ENCODE results near the gene SYNGAP1. TPM values are rescaled to one million over a fixed set of nuclear protein-coding genes. Genes with fewer than 3 reads are reported as not detected.

SYNGAP1 gene
- polyA plus RNA-seq, 1 donor from 2014 or later: 4.3 TPM

DNA sequence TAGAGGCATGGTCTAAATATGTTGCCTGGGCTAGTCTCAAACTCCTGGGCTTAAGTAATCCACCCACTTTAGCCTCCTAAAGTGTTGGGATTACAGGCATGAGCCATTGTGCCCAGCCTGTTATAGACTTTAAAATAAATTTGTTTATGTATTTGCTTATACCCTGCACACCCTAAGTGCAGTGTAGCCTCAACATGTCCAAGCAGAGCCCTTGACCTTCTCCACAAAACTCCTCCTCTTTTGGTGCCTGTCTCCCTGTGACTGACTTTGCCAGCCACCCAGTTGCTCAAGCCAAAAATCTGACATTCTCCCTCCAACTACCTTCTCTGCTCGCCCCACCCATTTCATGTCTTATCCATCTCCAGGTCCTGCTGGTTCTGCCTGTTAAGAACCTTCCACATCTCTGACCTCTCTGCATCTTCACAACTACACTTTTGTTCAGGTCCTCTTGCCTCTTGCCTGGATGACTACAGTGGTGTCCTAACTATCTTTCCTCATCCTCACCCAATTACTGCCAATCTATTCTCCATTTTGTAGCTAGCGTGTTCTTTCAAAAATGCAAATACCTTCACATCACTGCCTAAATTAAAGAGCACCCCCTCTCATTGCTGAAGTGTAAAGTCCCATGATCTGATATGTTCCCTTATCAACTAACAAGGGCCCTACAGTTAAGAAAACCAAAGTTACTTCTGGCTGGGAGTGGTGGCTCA, 39.4 kb upstream of the SYNGAP1 start:
- H3K9me2 ChIP-seq (ENCODE audit: insufficient read depth, low read length): no peaks in the 10 kb centered on the region
- no peak overlapping the region for H3K4me2 ChIP-seq (ENCODE audit: low read length)
- H3K4me3 ChIP-seq (ENCODE audit: low read length): no peak overlapping the region
- H3K9me3 ChIP-seq (ENCODE audit: low read length): no peaks in the 10 kb centered on the region
- TF ChIP-seq EP300 (conservative IDR thresholded peaks at IDR 0.05; ENCODE audit: poor library complexity, severe bottlenecking) (no peak), POLR2AphosphoS5 (IDR thresholded peaks at IDR 0.05) (no peak), RAD21 (conservative IDR thresholded peaks at IDR 0.05) (no peak), TAF1 (IDR thresholded peaks at IDR 0.05; ENCODE audit: low read depth) (no peak), SMC3 (conservative IDR thresholded peaks at IDR 0.05; ENCODE audit: poor library complexity) (no peak), MXI1 (conservative IDR thresholded peaks at IDR 0.05; ENCODE audit: poor library complexity, severe bottlenecking) (no peak), EZH2 (IDR thresholded peaks at IDR 0.05; ENCODE audit: borderline replicate concordance, insufficient read depth, low read length, poor library complexity, severe bottlenecking) (no peak)
- TF ChIP-seq, protein P1, sequence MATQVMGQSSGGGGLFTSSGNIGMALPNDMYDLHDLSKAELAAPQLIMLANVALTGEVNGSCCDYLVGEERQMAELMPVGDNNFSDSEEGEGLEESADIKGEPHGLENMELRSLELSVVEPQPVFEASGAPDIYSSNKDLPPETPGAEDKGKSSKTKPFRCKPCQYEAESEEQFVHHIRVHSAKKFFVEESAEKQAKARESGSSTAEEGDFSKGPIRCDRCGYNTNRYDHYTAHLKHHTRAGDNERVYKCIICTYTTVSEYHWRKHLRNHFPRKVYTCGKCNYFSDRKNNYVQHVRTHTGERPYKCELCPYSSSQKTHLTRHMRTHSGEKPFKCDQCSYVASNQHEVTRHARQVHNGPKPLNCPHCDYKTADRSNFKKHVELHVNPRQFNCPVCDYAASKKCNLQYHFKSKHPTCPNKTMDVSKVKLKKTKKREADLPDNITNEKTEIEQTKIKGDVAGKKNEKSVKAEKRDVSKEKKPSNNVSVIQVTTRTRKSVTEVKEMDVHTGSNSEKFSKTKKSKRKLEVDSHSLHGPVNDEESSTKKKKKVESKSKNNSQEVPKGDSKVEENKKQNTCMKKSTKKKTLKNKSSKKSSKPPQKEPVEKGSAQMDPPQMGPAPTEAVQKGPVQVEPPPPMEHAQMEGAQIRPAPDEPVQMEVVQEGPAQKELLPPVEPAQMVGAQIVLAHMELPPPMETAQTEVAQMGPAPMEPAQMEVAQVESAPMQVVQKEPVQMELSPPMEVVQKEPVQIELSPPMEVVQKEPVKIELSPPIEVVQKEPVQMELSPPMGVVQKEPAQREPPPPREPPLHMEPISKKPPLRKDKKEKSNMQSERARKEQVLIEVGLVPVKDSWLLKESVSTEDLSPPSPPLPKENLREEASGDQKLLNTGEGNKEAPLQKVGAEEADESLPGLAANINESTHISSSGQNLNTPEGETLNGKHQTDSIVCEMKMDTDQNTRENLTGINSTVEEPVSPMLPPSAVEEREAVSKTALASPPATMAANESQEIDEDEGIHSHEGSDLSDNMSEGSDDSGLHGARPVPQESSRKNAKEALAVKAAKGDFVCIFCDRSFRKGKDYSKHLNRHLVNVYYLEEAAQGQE (IDR thresholded peaks at IDR 0.05; ENCODE audit: borderline replicate concordance): no peak
- TF ChIP-seq, protein P2, sequence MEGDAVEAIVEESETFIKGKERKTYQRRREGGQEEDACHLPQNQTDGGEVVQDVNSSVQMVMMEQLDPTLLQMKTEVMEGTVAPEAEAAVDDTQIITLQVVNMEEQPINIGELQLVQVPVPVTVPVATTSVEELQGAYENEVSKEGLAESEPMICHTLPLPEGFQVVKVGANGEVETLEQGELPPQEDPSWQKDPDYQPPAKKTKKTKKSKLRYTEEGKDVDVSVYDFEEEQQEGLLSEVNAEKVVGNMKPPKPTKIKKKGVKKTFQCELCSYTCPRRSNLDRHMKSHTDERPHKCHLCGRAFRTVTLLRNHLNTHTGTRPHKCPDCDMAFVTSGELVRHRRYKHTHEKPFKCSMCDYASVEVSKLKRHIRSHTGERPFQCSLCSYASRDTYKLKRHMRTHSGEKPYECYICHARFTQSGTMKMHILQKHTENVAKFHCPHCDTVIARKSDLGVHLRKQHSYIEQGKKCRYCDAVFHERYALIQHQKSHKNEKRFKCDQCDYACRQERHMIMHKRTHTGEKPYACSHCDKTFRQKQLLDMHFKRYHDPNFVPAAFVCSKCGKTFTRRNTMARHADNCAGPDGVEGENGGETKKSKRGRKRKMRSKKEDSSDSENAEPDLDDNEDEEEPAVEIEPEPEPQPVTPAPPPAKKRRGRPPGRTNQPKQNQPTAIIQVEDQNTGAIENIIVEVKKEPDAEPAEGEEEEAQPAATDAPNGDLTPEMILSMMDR (IDR thresholded peaks at IDR 0.05; ENCODE audit: poor library complexity, severe bottlenecking): no peak
- no peaks in the 10 kb centered on the region for H3F3A ChIP-seq (ENCODE audit: insufficient read depth, low read length, poor library complexity, severe bottlenecking)
- H3K27me3 ChIP-seq (ENCODE audit: insufficient read depth, low read depth, low read length): no peaks in the 10 kb centered on the region
- no peaks in the 10 kb centered on the region for H3K79me2 ChIP-seq (replicated peaks; ENCODE audit: insufficient read depth, low read length)
- H3K36me3 ChIP-seq (ENCODE audit: insufficient read depth, low read length): no peaks in the 10 kb centered on the region
- no peak overlapping the region for H2AFZ ChIP-seq (ENCODE audit: low read depth, low read length)
- H3K9ac ChIP-seq (ENCODE audit: low read length): no peak overlapping the region
- H4K20me1 ChIP-seq (ENCODE audit: insufficient read depth): no peaks in the 10 kb centered on the region
- no peak overlapping the region for H3K27ac ChIP-seq (ENCODE audit: low read length)

DNA sequence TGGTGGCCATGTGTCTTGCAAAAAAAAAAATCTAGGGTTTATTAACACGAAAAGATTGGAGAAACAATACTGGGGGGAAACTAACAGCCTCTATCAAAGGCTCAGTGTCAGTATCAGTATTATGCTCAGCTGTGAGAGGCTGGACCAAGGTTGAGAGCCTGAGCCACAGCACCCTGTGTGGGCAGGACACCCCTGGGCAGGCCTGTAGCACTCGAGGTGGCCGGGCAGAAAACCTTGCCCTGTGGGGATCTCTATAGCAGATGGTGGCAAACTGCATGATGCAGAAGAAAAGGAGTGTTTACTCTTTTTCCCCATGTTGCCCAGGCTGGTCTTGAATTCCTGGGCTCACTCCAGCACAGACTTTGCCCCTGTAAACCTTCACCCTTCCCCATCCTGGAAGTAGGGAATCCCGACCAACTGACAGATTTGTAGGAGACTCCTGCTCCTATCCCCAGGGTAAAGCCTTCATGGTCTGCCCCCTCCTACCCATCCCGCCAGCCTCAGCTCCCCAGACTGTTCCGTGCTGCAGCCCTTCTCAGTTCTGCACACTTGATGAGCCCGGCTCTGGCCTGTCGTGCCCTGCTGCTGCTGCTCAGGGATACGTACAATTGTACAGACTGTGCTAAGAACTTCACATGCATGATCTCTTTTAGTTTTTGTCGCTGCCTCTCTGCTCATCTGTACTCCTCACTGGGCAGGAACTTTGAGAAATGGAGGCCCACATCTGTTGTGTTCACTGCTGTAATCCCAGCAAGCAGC, 36.3 kb upstream of the SYNGAP1 start:
- no peaks in the 10 kb centered on the region for H4K20me1 ChIP-seq (ENCODE audit: insufficient read depth)
- no peak overlapping the region for H3K9ac ChIP-seq (ENCODE audit: low read length)
- no peak overlapping the region for H3K27ac ChIP-seq (ENCODE audit: low read length)
- no peaks in the 10 kb centered on the region for H3F3A ChIP-seq (ENCODE audit: insufficient read depth, low read length, poor library complexity, severe bottlenecking)
- no peak for TF ChIP-seq TAF1 (IDR thresholded peaks at IDR 0.05; ENCODE audit: low read depth)
- no peak for TF ChIP-seq MXI1 (conservative IDR thresholded peaks at IDR 0.05; ENCODE audit: poor library complexity, severe bottlenecking)
- no peak for TF ChIP-seq EP300 (conservative IDR thresholded peaks at IDR 0.05; ENCODE audit: poor library complexity, severe bottlenecking)
- TF ChIP-seq, protein P2 (IDR thresholded peaks at IDR 0.05; ENCODE audit: poor library complexity, severe bottlenecking): no peak
- TF ChIP-seq SMC3 (conservative IDR thresholded peaks at IDR 0.05; ENCODE audit: poor library complexity): no peak
- TF ChIP-seq POLR2AphosphoS5 (IDR thresholded peaks at IDR 0.05): no peak
- TF ChIP-seq EZH2 (IDR thresholded peaks at IDR 0.05; ENCODE audit: borderline replicate concordance, insufficient read depth, low read length, poor library complexity, severe bottlenecking): no peak
- TF ChIP-seq, protein P1 (IDR thresholded peaks at IDR 0.05; ENCODE audit: borderline replicate concordance): no peak
- no peak for TF ChIP-seq RAD21 (conservative IDR thresholded peaks at IDR 0.05)
- no peak overlapping the region for H3K4me3 ChIP-seq (ENCODE audit: low read length)
- H3K27me3 ChIP-seq (ENCODE audit: insufficient read depth, low read depth, low read length): no peaks in the 10 kb centered on the region
- no peaks in the 10 kb centered on the region for H3K79me2 ChIP-seq (replicated peaks; ENCODE audit: insufficient read depth, low read length)
- no peaks in the 10 kb centered on the region for H3K36me3 ChIP-seq (ENCODE audit: insufficient read depth, low read length)
- H2AFZ ChIP-seq (ENCODE audit: low read depth, low read length): no peak overlapping the region
- H3K9me3 ChIP-seq (ENCODE audit: low read length): no peaks in the 10 kb centered on the region
- H3K4me2 ChIP-seq (ENCODE audit: low read length): no peak overlapping the region
- H3K9me2 ChIP-seq (ENCODE audit: insufficient read depth, low read length): no peaks in the 10 kb centered on the region

All from neural cell (in vitro differentiated cells).